Pancreas (tissue), 10 donors: ENCODE results near the gene DACH1. TPM values are rescaled to one million over a fixed set of nuclear protein-coding genes. Genes with fewer than 3 reads are reported as not detected.

Source experiments
- ATAC-seq, 4 donors: fragments of 200-7000 bp; cut with Tn5 transposase; one replicate each; pipeline versions ENCODE4 v1.8.0 to v1.9.1; 2020; ENCODE audit warnings: mild to moderate bottlenecking in 4 of 4, moderate library complexity in 4 of 4
- DNase-seq, 6 donors: peaks; one replicate each; pipeline ENCODE4 v3.0.0-alpha.2; 2020
- FAIRE-seq: peaks from 2 replicates; lab custom pipeline; 2012; peaks lifted over from hg19 to GRCh38; lab: Jason Lieb, UNC
- H3K27ac ChIP-seq, 4 donors: fragments of 200-600 bp; sonication (generic); 1 replicate in 3 of 4; 2 replicates in 1 of 4; pipeline versions ENCODE4 v1.5.0 to v1.8.0; 2020
- H3K27me3 ChIP-seq, 4 donors: fragments of 200-600 bp; one replicate each; pipeline ENCODE4 v1.8.0; 2021
- H3K36me3 ChIP-seq, 3 donors: fragments of 200-600 bp; sonication (generic) in 1 of 3; one replicate each; pipeline versions ENCODE4 v1.5.0 to v1.8.0; 2020 to 2021
- H3K4me1 ChIP-seq, 3 donors: fragments of 200-600 bp; one replicate each; pipeline ENCODE4 v1.8.0; 2021
- H3K4me3 ChIP-seq, 4 donors: fragments of 200-600 bp; sonication (generic) in 2 of 4; one replicate each; pipeline versions ENCODE4 v1.5.0 to v1.8.0; 2020 to 2021
- H3K9me3 ChIP-seq, 4 donors: fragments of 200-600 bp; one replicate each; pipeline ENCODE4 v1.8.0; 2021
- CTCF ChIP-seq, 4 donors: fragments of 200-600 bp; sonication (generic) in 3 of 4; IDR thresholded peaks; one replicate each; pipeline versions ENCODE4 v1.5.0 to v1.8.0; 2021; ENCODE audit warnings: antibody characterized with exemption in 4 of 4
- WGBS, 2 donors: extraction: QIAGEN DNeasy Blood & Tissue Kit; methylation state at CpG; one replicate each; pipeline ENCODE4 v1.1.7; 2013; 5-methylcytosine and 5-hydroxymethylcytosine counted together
- intact Hi-C, 3 donors: fragments of 100-400 bp; cut with DNase I; formaldehyde crosslinking; loops; one replicate each; pipeline versions ENCODE4 v1.11.1 to v1.14.2; 2022
- polyA plus RNA-seq, 2 donors: library from polyadenylated mRNA; stranded (reverse); fragments of 200-250 nt; gene quantifications; one replicate each; pipeline ENCODE4 v1.2.3, GENCODE V29; 2013
- total RNA-seq, 6 donors: library from RNA; stranded (reverse); fragmentation: NEBNext Ultra II Directional in 4 of 6; extraction: Animal tissue kit (Norgen Biotek cat#: 25700) in 4 of 6; gene quantifications; one replicate each; pipeline versions ENCODE4 v1.2.1 to v1.2.4, GENCODE V29; 2021 to 2023
- donor health status: healthy with polysubstance abuse.
- donor health status: DM: no; HTN: no; CAD: no; lungs with moderate emphysema.
- donor health status: DM: no; HTN: no; CAD: no.
- donor health status: control.
- donor health status: control.
- donor health status: Bipolar disorder and iron deficiency.
- donor health status: DM: yes; HTN: yes; CAD: no.
- donor health status: DM: no; HTN: no; CAD: no.
- donor health status: DM: no; HTN: no; CAD: no.
- donor health status: DM: yes; HTN: yes; CAD: no.

Gene DACH1
- total and polyA plus RNA-seq, 8 donors: 0.73 to 5.5 (median 1.7) TPM

- no peaks in the 10 kb centered on the region for H3K27me3 ChIP-seq
- DNase-seq: no peak
- no peaks in the 10 kb centered on the region for H3K36me3 ChIP-seq
- no peaks in the 10 kb centered on the region for H3K9me3 ChIP-seq
- H3K4me1 ChIP-seq: no peaks in the 10 kb centered on the region
- no peak for FAIRE-seq
- intact Hi-C loops: no loop called here
- 86 to 87% methylated on average over 3 of the region's 3 CpGs for WGBS, 2 donors
- H3K4me3 ChIP-seq: no peak overlapping the region
- TF ChIP-seq CTCF (IDR thresholded peaks at IDR 0.05): no peak
- no peak overlapping the region for H3K27ac ChIP-seq
- ATAC-seq: no peak
Observed at GRCh38 chr13:71580614-71581013, 286.4 kb downstream of the DACH1 start.

- Histone ChIP-seq H3K9me3 (no peaks in the 10 kb centered on the region), H3K27ac (no peak overlapping the region), H3K4me1 (no peaks in the 10 kb centered on the region), H3K36me3 (no peaks in the 10 kb centered on the region), H3K4me3 (no peak overlapping the region), H3K27me3 (no peaks in the 10 kb centered on the region)
- no peak for FAIRE-seq
- no peak for TF ChIP-seq CTCF (IDR thresholded peaks at IDR 0.05)
- intact Hi-C loops: no loop called here
- DNase-seq: no peak
- 46 to 48% methylated on average over 6 of the region's 6 CpGs for whole genome bisulfite sequencing, 2 donors
- no peak for ATAC-seq
Observed at GRCh38 chr13:71578048-71578447, 289.0 kb downstream of the DACH1 start.

GRCh38 chr13:71577127-71577526 lies 289.9 kb downstream of the DACH1 start:
- H3K27me3 ChIP-seq: no peaks in the 10 kb centered on the region
- H3K36me3 ChIP-seq: no peaks in the 10 kb centered on the region
- no peak for FAIRE-seq
- DNase-seq: no peak
- H3K4me3 ChIP-seq: no peak overlapping the region
- no peak for ATAC-seq
- 81% methylated on average over 2 of the region's 2 CpGs for WGBS, 2 donors
- intact Hi-C loops: no loop called here
- no peaks in the 10 kb centered on the region for H3K9me3 ChIP-seq
- H3K4me1 ChIP-seq: no peaks in the 10 kb centered on the region
- TF ChIP-seq CTCF (IDR thresholded peaks at IDR 0.05): no peak
- no peak overlapping the region for H3K27ac ChIP-seq

- ATAC-seq (no peak), FAIRE-seq (no peak), DNase-seq (no peak)
- Histone ChIP-seq H3K4me1 (no peaks in the 10 kb centered on the region), H3K36me3 (no peaks in the 10 kb centered on the region), H3K27me3 (no peaks in the 10 kb centered on the region), H3K9me3 (no peaks in the 10 kb centered on the region), H3K27ac (no peak overlapping the region), H3K4me3 (no peak overlapping the region)
- WGBS, 2 donors: 50 to 74% methylated on average over 1 of the region's 1 CpG
- TF ChIP-seq CTCF (IDR thresholded peaks at IDR 0.05): no peak
- intact Hi-C loops: no loop called here
Observed at GRCh38 chr13:71576571-71576970, 290.4 kb downstream of the DACH1 start.

GRCh38 chr13:71546881-71547280 lies 320.1 kb downstream of the DACH1 start:
- Histone ChIP-seq H3K27ac (no peak overlapping the region), H3K9me3 (no peaks in the 10 kb centered on the region), H3K36me3 (no peaks in the 10 kb centered on the region), H3K27me3 (no peaks in the 10 kb centered on the region), H3K4me1 (no peaks in the 10 kb centered on the region), H3K4me3 (no peak overlapping the region)
- no peak for TF ChIP-seq CTCF (IDR thresholded peaks at IDR 0.05)
- FAIRE-seq (no peak), ATAC-seq (no peak), DNase-seq (no peak)
- intact Hi-C loops: no loop called here
- 69 to 74% methylated on average over 4 of the region's 4 CpGs for WGBS, 2 donors
